Measurements from ENCODE around the gene CLASRP. TPM values are rescaled to one million over a fixed set of nuclear protein-coding genes. Genes with fewer than 3 reads are reported as not detected.

The CLASRP gene
- total RNA-seq, 1 experiment from 2014 or later: 88.0 TPM

- Mint-ChIP-seq H3K4me3 (no peak overlapping the region), H3K4me1 (0 out of 2 replicates have a peak, but pooled peaks cover 3% of the 10 kb centered on the region), H3K27me3 (ENCODE audit: low read depth) (no peaks in the 10 kb centered on the region), H3K27ac (no peak overlapping the region), H3K9me3 (no peaks in the 10 kb centered on the region), H3K36me3 (peaks cover 28% of the 10 kb centered on the region)
- TF ChIP-seq, protein P1, sequence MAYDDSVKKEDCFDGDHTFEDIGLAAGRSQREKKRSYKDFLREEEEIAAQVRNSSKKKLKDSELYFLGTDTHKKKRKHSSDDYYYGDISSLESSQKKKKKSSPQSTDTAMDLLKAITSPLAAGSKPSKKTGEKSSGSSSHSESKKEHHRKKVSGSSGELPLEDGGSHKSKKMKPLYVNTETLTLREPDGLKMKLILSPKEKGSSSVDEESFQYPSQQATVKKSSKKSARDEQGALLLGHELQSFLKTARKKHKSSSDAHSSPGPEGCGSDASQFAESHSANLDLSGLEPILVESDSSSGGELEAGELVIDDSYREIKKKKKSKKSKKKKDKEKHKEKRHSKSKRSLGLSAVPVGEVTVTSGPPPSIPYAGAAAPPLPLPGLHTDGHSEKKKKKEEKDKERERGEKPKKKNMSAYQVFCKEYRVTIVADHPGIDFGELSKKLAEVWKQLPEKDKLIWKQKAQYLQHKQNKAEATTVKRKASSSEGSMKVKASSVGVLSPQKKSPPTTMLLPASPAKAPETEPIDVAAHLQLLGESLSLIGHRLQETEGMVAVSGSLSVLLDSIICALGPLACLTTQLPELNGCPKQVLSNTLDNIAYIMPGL (CRISPR knock-in tag; IDR thresholded peaks at IDR 0.05): no peak
- TF ChIP-seq, protein P2, sequence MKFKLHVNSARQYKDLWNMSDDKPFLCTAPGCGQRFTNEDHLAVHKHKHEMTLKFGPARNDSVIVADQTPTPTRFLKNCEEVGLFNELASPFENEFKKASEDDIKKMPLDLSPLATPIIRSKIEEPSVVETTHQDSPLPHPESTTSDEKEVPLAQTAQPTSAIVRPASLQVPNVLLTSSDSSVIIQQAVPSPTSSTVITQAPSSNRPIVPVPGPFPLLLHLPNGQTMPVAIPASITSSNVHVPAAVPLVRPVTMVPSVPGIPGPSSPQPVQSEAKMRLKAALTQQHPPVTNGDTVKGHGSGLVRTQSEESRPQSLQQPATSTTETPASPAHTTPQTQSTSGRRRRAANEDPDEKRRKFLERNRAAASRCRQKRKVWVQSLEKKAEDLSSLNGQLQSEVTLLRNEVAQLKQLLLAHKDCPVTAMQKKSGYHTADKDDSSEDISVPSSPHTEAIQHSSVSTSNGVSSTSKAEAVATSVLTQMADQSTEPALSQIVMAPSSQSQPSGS (CRISPR knock-in tag; IDR thresholded peaks at IDR 0.05; ENCODE audit: borderline replicate concordance, low read depth): no peak
- no peak for TF ChIP-seq ZNF416 (CRISPR knock-in tag; IDR thresholded peaks at IDR 0.05)
- TF ChIP-seq ZNF423 (CRISPR knock-in tag; IDR thresholded peaks at IDR 0.05): no peak
- TF ChIP-seq, protein P3, sequence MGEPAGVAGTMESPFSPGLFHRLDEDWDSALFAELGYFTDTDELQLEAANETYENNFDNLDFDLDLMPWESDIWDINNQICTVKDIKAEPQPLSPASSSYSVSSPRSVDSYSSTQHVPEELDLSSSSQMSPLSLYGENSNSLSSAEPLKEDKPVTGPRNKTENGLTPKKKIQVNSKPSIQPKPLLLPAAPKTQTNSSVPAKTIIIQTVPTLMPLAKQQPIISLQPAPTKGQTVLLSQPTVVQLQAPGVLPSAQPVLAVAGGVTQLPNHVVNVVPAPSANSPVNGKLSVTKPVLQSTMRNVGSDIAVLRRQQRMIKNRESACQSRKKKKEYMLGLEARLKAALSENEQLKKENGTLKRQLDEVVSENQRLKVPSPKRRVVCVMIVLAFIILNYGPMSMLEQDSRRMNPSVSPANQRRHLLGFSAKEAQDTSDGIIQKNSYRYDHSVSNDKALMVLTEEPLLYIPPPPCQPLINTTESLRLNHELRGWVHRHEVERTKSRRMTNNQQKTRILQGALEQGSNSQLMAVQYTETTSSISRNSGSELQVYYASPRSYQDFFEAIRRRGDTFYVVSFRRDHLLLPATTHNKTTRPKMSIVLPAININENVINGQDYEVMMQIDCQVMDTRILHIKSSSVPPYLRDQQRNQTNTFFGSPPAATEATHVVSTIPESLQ (CRISPR knock-in tag; IDR thresholded peaks at IDR 0.05): no peak
- no peak for TF ChIP-seq SOX15 (CRISPR knock-in tag; IDR thresholded peaks at IDR 0.05)
- TF ChIP-seq IRF1 (CRISPR knock-in tag; IDR thresholded peaks at IDR 0.05): no peak
- TF ChIP-seq ARID4B (CRISPR knock-in tag; IDR thresholded peaks at IDR 0.05; ENCODE audit: borderline replicate concordance): no peak
- TF ChIP-seq ZSCAN18 (CRISPR knock-in tag; IDR thresholded peaks at IDR 0.05): no peak
- no peak for TF ChIP-seq NFYB (CRISPR knock-in tag; conservative IDR thresholded peaks at IDR 0.05; ENCODE audit: low read depth)
- no peak for TF ChIP-seq ELF4 (CRISPR knock-in tag; IDR thresholded peaks at IDR 0.05; ENCODE audit: low read depth)
- no peak for TF ChIP-seq ZNF219 (CRISPR knock-in tag; IDR thresholded peaks at IDR 0.05; ENCODE audit: borderline replicate concordance)
- TF ChIP-seq MYBL2 (CRISPR knock-in tag; IDR thresholded peaks at IDR 0.05): no peak
- no peak for TF ChIP-seq OVOL2 (CRISPR knock-in tag; IDR thresholded peaks at IDR 0.05; ENCODE audit: borderline replicate concordance)
- no peak for TF ChIP-seq ZNF317 (CRISPR knock-in tag; IDR thresholded peaks at IDR 0.05; ENCODE audit: borderline replicate concordance, low read depth)
- TF ChIP-seq, protein P4, sequence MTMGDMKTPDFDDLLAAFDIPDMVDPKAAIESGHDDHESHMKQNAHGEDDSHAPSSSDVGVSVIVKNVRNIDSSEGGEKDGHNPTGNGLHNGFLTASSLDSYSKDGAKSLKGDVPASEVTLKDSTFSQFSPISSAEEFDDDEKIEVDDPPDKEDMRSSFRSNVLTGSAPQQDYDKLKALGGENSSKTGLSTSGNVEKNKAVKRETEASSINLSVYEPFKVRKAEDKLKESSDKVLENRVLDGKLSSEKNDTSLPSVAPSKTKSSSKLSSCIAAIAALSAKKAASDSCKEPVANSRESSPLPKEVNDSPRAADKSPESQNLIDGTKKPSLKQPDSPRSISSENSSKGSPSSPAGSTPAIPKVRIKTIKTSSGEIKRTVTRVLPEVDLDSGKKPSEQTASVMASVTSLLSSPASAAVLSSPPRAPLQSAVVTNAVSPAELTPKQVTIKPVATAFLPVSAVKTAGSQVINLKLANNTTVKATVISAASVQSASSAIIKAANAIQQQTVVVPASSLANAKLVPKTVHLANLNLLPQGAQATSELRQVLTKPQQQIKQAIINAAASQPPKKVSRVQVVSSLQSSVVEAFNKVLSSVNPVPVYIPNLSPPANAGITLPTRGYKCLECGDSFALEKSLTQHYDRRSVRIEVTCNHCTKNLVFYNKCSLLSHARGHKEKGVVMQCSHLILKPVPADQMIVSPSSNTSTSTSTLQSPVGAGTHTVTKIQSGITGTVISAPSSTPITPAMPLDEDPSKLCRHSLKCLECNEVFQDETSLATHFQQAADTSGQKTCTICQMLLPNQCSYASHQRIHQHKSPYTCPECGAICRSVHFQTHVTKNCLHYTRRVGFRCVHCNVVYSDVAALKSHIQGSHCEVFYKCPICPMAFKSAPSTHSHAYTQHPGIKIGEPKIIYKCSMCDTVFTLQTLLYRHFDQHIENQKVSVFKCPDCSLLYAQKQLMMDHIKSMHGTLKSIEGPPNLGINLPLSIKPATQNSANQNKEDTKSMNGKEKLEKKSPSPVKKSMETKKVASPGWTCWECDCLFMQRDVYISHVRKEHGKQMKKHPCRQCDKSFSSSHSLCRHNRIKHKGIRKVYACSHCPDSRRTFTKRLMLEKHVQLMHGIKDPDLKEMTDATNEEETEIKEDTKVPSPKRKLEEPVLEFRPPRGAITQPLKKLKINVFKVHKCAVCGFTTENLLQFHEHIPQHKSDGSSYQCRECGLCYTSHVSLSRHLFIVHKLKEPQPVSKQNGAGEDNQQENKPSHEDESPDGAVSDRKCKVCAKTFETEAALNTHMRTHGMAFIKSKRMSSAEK (CRISPR knock-in tag; IDR thresholded peaks at IDR 0.05; ENCODE audit: borderline replicate concordance): no peak
- TF ChIP-seq ATF1 (CRISPR knock-in tag; IDR thresholded peaks at IDR 0.05): no peak
- no peak for TF ChIP-seq TEAD4 (CRISPR knock-in tag; IDR thresholded peaks at IDR 0.05)
- no peak for TF ChIP-seq ZNF396 (CRISPR knock-in tag; IDR thresholded peaks at IDR 0.05; ENCODE audit: borderline replicate concordance)
- TF ChIP-seq JUN (CRISPR knock-in tag; IDR thresholded peaks at IDR 0.05): no peak
- CTCF ChIA-PET: interaction anchor here (0.7 to 2.0 kb wide), 5 partner anchors 9 to 296 kb away, joined by 3 to 25 read pairs (median 4); no protein-coding TSS in a partner anchor
- DNase-seq (ENCODE audit: low spot score): no peak
- POLR2A ChIA-PET: no interaction called here
- ATAC-seq: no peak
Measured at GRCh38 chr19:45068041-45068440, 29.2 kb downstream of the CLASRP start.
